HepG2 (cell line): ENCODE results near the gene SIK3. TPM values are rescaled to one million over a fixed set of nuclear protein-coding genes. Genes with fewer than 3 reads are reported as not detected.

Experiments
- CHD4 ChIP-seq: fragments of 200-600 bp; sonication (generic); IDR thresholded peaks from 2 replicates; pipeline ENCODE4 v1.7.0; 2017; ENCODE audit warnings: mild to moderate bottlenecking, low read length, borderline replicate concordance
- ESRRA ChIP-seq: sonication (generic); formaldehyde crosslinking; IDR thresholded peaks from 2 replicates; pipeline ENCODE4 v1.5.1; 2020; ENCODE audit warnings: mild to moderate bottlenecking, low read depth, missing genetic modification reagents
- FOSL1 ChIP-seq: sonication (generic); formaldehyde crosslinking; IDR thresholded peaks from 2 replicates; pipeline ENCODE4 v1.9.0; 2021; ENCODE audit warnings: missing genetic modification reagents, borderline replicate concordance
- GABPB1 ChIP-seq: IDR thresholded peaks from 2 replicates; pipeline ENCODE4 v1.6.1; 2016; ENCODE audit warnings: mild to moderate bottlenecking, missing genetic modification reagents, moderate library complexity, missing compliant biosample characterization
- KAT8 ChIP-seq: IDR thresholded peaks from 2 replicates; pipeline ENCODE4 v1.6.1; 2016; ENCODE audit warnings: missing genetic modification reagents, missing compliant biosample characterization
- LCORL ChIP-seq, 2 experiments: fragments of 450-650 bp in 1 of 2; sonication (generic) in 1 of 2; formaldehyde crosslinking in 1 of 2; IDR thresholded peaks; 2 replicates each; pipeline versions ENCODE4 v1.5.0 to v1.6.1; 2017 to 2020; ENCODE audit warnings: antibody characterized with exemption in 1 of 2, missing genetic modification reagents in 1 of 2
- NFE2 ChIP-seq: sonication (generic); formaldehyde crosslinking; IDR thresholded peaks from 2 replicates; pipeline ENCODE4 v1.4.0; 2020; ENCODE audit warnings: missing genetic modification reagents
- SATB2 ChIP-seq: sonication (generic); formaldehyde crosslinking; IDR thresholded peaks from 2 replicates; pipeline ENCODE4 v1.5.0; 2020; ENCODE audit warnings: missing genetic modification reagents
- SNAPC2 ChIP-seq: sonication (generic); formaldehyde crosslinking; IDR thresholded peaks from 2 replicates; pipeline ENCODE4 v1.8.1; 2022; ENCODE audit warnings: mild to moderate bottlenecking, missing genetic modification reagents
- TOPORS ChIP-seq: sonication (generic); formaldehyde crosslinking; IDR thresholded peaks from 2 replicates; pipeline ENCODE4 v1.8.0; 2023; ENCODE audit warnings: mild to moderate bottlenecking, missing genetic modification reagents
- TSC22D2 ChIP-seq: sonication (generic); formaldehyde crosslinking; IDR thresholded peaks from 2 replicates; pipeline ENCODE4 v1.5.1; 2020; ENCODE audit warnings: missing genetic modification reagents, mild to moderate bottlenecking, borderline replicate concordance
- ZNF136 ChIP-seq: sonication (generic); formaldehyde crosslinking; IDR thresholded peaks from 2 replicates; pipeline ENCODE4 v1.8.1; 2022; ENCODE audit warnings: low read depth, mild to moderate bottlenecking, moderate library complexity, missing genetic modification reagents
- ZNF296 ChIP-seq: sonication (generic); formaldehyde crosslinking; conservative IDR thresholded peaks from 2 replicates; pipeline ENCODE4 v1.5.0; 2020; ENCODE audit warnings: mild to moderate bottlenecking, missing genetic modification reagents
- ZNF329 ChIP-seq: sonication (generic); formaldehyde crosslinking; IDR thresholded peaks from 2 replicates; pipeline ENCODE4 v1.9.0; 2021; ENCODE audit warnings: low read depth, mild to moderate bottlenecking, missing genetic modification reagents
- ZNF350 ChIP-seq: sonication (generic); formaldehyde crosslinking; IDR thresholded peaks from 2 replicates; pipeline ENCODE4 v1.4.0; 2020; ENCODE audit warnings: mild to moderate bottlenecking, low read depth, missing genetic modification reagents, borderline replicate concordance
- ZNF709 ChIP-seq: sonication (generic); formaldehyde crosslinking; IDR thresholded peaks from 2 replicates; pipeline ENCODE4 v1.5.0; 2020; ENCODE audit warnings: mild to moderate bottlenecking, missing genetic modification reagents
- ZNF878 ChIP-seq: sonication (generic); formaldehyde crosslinking; IDR thresholded peaks from 2 replicates; pipeline ENCODE4 v1.8.1; 2023; ENCODE audit warnings: mild to moderate bottlenecking, missing genetic modification reagents, moderate library complexity
- polyA plus RNA-seq, 8 experiments: library from polyadenylated mRNA; depleted of rRNA in 3 of 8; stranded (reverse) in 7 of 8; unstranded in 1 of 8; fragments of >200 nt; fragmentation: Illumina TruSeq in 4 of 8; extraction: Trizol in 4 of 8; gene quantifications; 2 replicates each; pipeline versions ENCODE4 v1.2.1 to v1.2.3, GENCODE V29; 2011 to 2016; ENCODE audit warnings: low read depth in 4 of 8, missing spikeins in 1 of 8, mixed read lengths in 1 of 8; ENCODE audit not compliant: insufficient read depth in 1 of 8
- total RNA-seq, 5 experiments: library from RNA; depleted of rRNA; stranded (reverse); fragments of >200 nt; fragmentation: Illumina TruSeq; extraction: Trizol; gene quantifications; 2 replicates each; pipeline ENCODE4 v1.2.3, GENCODE V29; 2016; ENCODE audit warnings: low read depth in 1 of 5
- TF ChIP-seq, protein P1 (sequence below): IDR thresholded peaks from 2 replicates; pipeline ENCODE4 v1.6.1; 2016; ENCODE audit warnings: missing genetic modification reagents, missing compliant biosample characterization
- TF ChIP-seq, protein P2 (sequence below): sonication (generic); formaldehyde crosslinking; IDR thresholded peaks from 2 replicates; pipeline ENCODE4 v1.5.1; 2020; ENCODE audit warnings: mild to moderate bottlenecking, missing genetic modification reagents, borderline replicate concordance
- TF ChIP-seq, protein P3 (sequence below): sonication (generic); formaldehyde crosslinking; IDR thresholded peaks from 2 replicates; pipeline ENCODE4 v1.5.0; 2020; ENCODE audit warnings: mild to moderate bottlenecking, missing genetic modification reagents, borderline replicate concordance
- TF ChIP-seq, protein P4 (sequence below): sonication (generic); formaldehyde crosslinking; IDR thresholded peaks from 2 replicates; pipeline ENCODE4 v1.5.1; 2020; ENCODE audit warnings: missing genetic modification reagents, mild to moderate bottlenecking, borderline replicate concordance
- TF ChIP-seq, protein P5 (sequence below): IDR thresholded peaks from 2 replicates; pipeline ENCODE4 v1.6.1; 2016; ENCODE audit warnings: missing compliant biosample characterization, missing genetic modification reagents, borderline replicate concordance

SIK3 gene
- total and polyA plus RNA-seq, 2 of the 13 experiments (the other 11 are each of a cell fraction or from before 2014, with no cell fraction given) = 5.7 to 9.8 TPM

DNA sequence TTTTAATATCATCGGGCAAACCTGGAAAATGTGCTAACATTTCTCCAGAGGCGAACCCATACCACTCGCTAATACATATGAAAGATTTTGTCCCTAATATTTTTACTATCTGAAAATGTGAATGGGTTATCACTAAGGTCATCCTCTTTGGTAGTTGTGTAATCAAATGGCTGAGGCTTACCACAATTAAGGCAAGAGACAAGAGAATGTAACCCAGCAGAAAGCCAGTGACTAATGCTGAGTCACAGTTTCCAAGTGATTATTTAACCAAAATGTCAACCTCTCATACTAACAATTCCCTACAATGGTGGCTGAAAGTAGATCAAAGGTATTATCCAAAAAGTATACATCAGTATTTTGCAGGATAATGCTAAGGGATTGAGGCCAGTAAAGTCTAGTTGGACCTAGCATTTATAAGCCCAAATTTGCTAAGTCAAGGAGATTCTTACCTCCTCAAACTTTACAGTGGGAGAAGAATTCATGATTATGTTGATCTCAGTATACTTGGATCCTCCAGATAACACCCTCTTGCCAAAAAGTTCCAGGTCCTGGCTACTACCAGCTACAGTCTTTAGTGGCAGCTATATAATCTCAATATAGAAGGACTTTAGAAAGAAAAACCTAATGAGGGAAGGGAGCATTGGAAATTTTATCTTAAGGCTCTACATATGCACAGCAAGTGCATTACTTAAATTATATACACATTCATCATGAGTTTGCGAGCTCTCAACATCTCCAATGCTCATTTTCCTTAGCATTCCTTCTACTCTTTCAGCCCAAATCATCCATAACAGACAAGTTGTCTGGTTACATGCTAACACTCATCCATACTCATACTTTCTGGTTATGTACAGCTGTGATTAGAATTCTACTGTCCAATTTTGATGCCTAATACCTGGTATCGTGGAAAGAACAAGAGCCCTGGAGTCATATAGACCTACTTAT is 25.4 kb downstream of the SIK3 start (continued):
- TF ChIP-seq TSC22D2 (no peak), ZNF878 (CRISPR knock-in tag) (peak; percentile 48; the same call in 1 of the 2 replicates), ZNF350 (no peak), TOPORS (CRISPR knock-in tag) (no peak), ESRRA (CRISPR knock-in tag) (no peak), NFE2 (CRISPR knock-in tag) (peak; percentile 78), SNAPC2 (no peak), ZNF136 (CRISPR knock-in tag) (no peak), FOSL1 (peak; percentile 98), CHD4 (no peak), ZNF296 (CRISPR knock-in tag) (no peak), LCORL (IDR thresholded peaks at IDR 0.05) (peak; percentile 83; the same call in 1 of the 2 replicates), LCORL (CRISPR knock-in tag; IDR thresholded peaks at IDR 0.05) (peak; percentile 60; the same call in 1 of the 2 replicates), ZNF709 (no peak), SATB2 (CRISPR knock-in tag) (no peak), KAT8 (CRISPR knock-in tag) (peak; percentile 76), GABPB1 (no peak), ZNF329 (CRISPR knock-in tag) (no peak)
- TF ChIP-seq, protein P1, sequence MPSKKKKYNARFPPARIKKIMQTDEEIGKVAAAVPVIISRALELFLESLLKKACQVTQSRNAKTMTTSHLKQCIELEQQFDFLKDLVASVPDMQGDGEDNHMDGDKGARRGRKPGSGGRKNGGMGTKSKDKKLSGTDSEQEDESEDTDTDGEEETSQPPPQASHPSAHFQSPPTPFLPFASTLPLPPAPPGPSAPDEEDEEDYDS (CRISPR knock-in tag) = no peak
- TF ChIP-seq, protein P2, sequence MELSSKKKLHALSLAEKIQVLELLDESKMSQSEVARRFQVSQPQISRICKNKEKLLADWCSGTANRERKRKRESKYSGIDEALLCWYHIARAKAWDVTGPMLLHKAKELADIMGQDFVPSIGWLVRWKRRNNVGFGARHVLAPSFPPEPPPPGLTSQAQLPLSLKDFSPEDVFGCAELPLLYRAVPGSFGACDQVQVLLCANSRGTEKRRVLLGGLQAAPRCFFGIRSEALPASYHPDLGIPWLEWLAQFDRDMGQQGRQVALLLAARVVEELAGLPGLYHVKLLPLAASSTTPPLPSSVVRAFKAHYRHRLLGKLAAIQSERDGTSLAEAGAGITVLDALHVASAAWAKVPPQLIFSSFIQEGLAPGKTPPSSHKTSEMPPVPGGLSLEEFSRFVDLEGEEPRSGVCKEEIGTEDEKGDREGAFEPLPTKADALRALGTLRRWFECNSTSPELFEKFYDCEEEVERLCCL = no peak
- TF ChIP-seq, protein P3, sequence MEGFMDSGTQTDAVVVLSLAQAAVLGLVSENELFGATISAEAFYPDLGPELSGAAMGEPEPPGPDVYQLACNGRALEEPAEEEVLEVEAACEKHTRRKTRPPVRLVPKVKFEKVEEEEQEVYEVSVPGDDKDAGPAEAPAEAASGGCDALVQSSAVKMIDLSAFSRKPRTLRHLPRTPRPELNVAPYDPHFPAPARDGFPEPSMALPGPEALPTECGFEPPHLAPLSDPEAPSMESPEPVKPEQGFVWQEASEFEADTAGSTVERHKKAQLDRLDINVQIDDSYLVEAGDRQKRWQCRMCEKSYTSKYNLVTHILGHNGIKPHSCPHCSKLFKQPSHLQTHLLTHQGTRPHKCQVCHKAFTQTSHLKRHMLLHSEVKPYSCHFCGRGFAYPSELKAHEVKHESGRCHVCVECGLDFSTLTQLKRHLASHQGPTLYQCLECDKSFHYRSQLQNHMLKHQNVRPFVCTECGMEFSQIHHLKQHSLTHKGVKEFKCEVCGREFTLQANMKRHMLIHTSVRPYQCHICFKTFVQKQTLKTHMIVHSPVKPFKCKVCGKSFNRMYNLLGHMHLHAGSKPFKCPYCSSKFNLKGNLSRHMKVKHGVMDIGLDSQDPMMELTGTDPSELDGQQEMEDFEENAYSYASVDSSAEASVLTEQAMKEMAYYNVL = no peak
- TF ChIP-seq, protein P4, sequence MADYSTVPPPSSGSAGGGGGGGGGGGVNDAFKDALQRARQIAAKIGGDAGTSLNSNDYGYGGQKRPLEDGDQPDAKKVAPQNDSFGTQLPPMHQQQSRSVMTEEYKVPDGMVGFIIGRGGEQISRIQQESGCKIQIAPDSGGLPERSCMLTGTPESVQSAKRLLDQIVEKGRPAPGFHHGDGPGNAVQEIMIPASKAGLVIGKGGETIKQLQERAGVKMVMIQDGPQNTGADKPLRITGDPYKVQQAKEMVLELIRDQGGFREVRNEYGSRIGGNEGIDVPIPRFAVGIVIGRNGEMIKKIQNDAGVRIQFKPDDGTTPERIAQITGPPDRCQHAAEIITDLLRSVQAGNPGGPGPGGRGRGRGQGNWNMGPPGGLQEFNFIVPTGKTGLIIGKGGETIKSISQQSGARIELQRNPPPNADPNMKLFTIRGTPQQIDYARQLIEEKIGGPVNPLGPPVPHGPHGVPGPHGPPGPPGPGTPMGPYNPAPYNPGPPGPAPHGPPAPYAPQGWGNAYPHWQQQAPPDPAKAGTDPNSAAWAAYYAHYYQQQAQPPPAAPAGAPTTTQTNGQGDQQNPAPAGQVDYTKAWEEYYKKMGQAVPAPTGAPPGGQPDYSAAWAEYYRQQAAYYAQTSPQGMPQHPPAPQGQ (CRISPR knock-in tag) = no peak
- TF ChIP-seq, protein P5, sequence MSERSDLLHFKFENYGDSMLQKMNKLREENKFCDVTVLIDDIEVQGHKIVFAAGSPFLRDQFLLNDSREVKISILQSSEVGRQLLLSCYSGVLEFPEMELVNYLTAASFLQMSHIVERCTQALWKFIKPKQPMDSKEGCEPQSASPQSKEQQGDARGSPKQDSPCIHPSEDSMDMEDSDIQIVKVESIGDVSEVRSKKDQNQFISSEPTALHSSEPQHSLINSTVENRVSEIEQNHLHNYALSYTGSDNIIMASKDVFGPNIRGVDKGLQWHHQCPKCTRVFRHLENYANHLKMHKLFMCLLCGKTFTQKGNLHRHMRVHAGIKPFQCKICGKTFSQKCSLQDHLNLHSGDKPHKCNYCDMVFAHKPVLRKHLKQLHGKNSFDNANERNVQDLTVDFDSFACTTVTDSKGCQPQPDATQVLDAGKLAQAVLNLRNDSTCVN = no peak
